GM10266 (cell line): ENCODE data around the gene OR6C68.

Experiments
- DNase-seq: peaks from one replicate; pipeline ENCODE4 v3.0.0; 2012; ENCODE audit errors: extremely low spot score
- CTCF ChIP-seq: IDR thresholded peaks from 2 replicates; pipeline ENCODE4 v1.5.1; 2012; ENCODE audit warnings: mild to moderate bottlenecking, low read depth; ENCODE audit not compliant: control insufficient read depth, insufficient read depth; ENCODE audit errors: missing control alignments

The OR6C68 gene

GRCh38 chr12:55515696-55516095 is 23.5 kb downstream of the OR6C68 start:
- no peak for TF ChIP-seq CTCF
- DNase-seq: no peak

- DNase-seq: no peak
Observed at GRCh38 chr12:55516391-55516790, 24.2 kb downstream of the OR6C68 start.

More at GRCh38 chr12:55516391-55516790, 24.2 kb downstream of the OR6C68 start:
- no peak for TF ChIP-seq CTCF
